ENCODE results near the gene RPL13A.

Gene RPL13A

GRCh38 chr19:49499030-49499670 lies 11.7 kb downstream of the RPL13A start:
- no peak overlapping the region for H3K4me3 ChIP-seq (ENCODE audit: low read depth in 1 of 2, low read length in 1 of 2)
- peak overlapping the region; percentile 75 for H3K27ac ChIP-seq
- TF ChIP-seq, protein P1, sequence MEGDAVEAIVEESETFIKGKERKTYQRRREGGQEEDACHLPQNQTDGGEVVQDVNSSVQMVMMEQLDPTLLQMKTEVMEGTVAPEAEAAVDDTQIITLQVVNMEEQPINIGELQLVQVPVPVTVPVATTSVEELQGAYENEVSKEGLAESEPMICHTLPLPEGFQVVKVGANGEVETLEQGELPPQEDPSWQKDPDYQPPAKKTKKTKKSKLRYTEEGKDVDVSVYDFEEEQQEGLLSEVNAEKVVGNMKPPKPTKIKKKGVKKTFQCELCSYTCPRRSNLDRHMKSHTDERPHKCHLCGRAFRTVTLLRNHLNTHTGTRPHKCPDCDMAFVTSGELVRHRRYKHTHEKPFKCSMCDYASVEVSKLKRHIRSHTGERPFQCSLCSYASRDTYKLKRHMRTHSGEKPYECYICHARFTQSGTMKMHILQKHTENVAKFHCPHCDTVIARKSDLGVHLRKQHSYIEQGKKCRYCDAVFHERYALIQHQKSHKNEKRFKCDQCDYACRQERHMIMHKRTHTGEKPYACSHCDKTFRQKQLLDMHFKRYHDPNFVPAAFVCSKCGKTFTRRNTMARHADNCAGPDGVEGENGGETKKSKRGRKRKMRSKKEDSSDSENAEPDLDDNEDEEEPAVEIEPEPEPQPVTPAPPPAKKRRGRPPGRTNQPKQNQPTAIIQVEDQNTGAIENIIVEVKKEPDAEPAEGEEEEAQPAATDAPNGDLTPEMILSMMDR (IDR thresholded peaks at IDR 0.05), result no peak
- H3K27me3 ChIP-seq, result peaks cover 7% of the 10 kb centered on the region
- peaks cover 25% of the 10 kb centered on the region for H3K36me3 ChIP-seq
- peaks cover 45 to 53% of the 10 kb centered on the region in 2 experiments for H3K4me1 ChIP-seq (ENCODE audit: control insufficient read depth in 1 of 2, insufficient read depth in 1 of 2, low read depth in 1 of 2, low read length in 1 of 2)
- H3K9me3 ChIP-seq, result no peaks in the 10 kb centered on the region

DNA sequence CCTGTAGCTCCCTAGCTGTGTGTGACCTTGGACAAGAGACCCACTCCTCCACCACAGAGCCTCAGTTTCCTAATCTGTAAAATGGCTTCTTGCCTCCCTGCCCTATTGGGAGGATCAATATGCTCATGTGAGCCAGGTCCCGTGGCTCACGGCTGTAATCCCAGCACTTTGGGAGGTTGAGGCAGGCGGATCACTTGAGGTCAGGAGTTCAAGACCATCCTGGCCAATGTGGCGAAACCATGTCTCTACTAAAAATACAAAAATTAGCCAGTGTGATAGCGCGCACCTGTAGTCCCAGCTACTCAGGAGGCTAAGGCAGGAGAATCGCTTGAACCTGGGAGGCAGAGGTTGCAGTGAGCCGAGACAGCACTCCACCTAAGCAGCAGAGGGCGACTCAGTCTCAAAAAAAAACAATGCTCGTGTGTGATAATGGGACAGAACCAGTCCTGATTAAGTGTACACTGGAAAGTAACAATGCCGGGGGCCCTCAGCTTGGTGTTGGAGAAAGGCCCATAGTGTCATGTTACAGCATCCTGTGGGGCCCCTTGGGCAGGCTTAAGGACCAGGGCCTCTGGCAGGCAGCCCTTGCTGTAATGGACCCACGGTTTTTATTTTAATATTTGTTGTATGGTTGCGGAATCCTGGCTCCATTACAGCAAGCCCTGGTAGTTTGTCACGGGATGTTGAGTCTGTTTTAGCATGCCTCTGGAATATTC lies 15.6 kb downstream of the RPL13A start:
- TF ChIP-seq, protein P1 (IDR thresholded peaks at IDR 0.05), result no peak
- no peak overlapping the region for H3K4me3 ChIP-seq (ENCODE audit: low read depth in 1 of 2, low read length in 1 of 2)
- H3K27ac ChIP-seq, result no peak overlapping the region
- peaks cover 31 to 39% of the 10 kb centered on the region in 2 experiments for H3K4me1 ChIP-seq (ENCODE audit: control insufficient read depth in 1 of 2, insufficient read depth in 1 of 2, low read depth in 1 of 2, low read length in 1 of 2)
- H3K36me3 ChIP-seq, result peaks cover 18% of the 10 kb centered on the region
- no peaks in the 10 kb centered on the region for H3K9me3 ChIP-seq
- H3K27me3 ChIP-seq, result peaks cover 7% of the 10 kb centered on the region

DNA sequence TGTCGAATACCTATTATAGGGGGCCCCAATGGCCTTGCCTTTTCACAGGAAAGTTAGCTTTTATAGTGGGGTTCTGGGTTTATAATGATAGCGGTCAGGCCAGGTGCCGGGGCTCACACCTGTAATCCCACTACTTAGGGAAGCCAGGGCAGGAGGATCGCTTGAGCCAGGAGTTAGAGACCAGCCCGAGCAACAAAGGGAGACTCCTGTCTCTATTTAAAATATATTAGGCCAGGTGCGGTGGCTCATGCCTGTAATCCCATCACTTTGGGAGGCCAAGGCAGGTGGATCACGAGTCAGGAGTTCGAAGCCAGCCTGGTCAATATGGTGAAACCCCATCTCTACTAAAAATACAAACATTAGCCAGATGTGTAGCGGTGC lies 16.2 kb downstream of the RPL13A start:
- TF ChIP-seq, protein P1 (IDR thresholded peaks at IDR 0.05), result no peak
- Histone ChIP-seq H3K4me3 (ENCODE audit: low read depth in 1 of 2, low read length in 1 of 2) (no peak overlapping the region), H3K9me3 (no peaks in the 10 kb centered on the region), H3K36me3 (peaks cover 13% of the 10 kb centered on the region), H3K27ac (no peak overlapping the region), H3K4me1 (ENCODE audit: control insufficient read depth in 1 of 2, insufficient read depth in 1 of 2, low read depth in 1 of 2, low read length in 1 of 2) (peaks cover 31 to 39% of the 10 kb centered on the region in 2 experiments), H3K27me3 (peaks cover 7% of the 10 kb centered on the region)

- H3K27me3 ChIP-seq, result no peaks in the 10 kb centered on the region
- H3K27ac ChIP-seq, result peak overlapping the region; percentile 50
- H3K4me3 ChIP-seq (ENCODE audit: low read depth in 1 of 2, low read length in 1 of 2), result peak overlapping the region in 1 of 2 experiments; percentile 12
- H3K4me1 ChIP-seq (ENCODE audit: control insufficient read depth in 1 of 2, insufficient read depth in 1 of 2, low read depth in 1 of 2, low read length in 1 of 2), result peaks cover 11 to 17% of the 10 kb centered on the region in 2 experiments
- no peaks in the 10 kb centered on the region for H3K9me3 ChIP-seq
- TF ChIP-seq, protein P1 (IDR thresholded peaks at IDR 0.05), result peak; percentile 84
- H3K36me3 ChIP-seq, result no peaks in the 10 kb centered on the region
Measured at GRCh38 chr19:49506575-49507105, 19.2 kb downstream of the RPL13A start.

- TF ChIP-seq, protein P1 (IDR thresholded peaks at IDR 0.05), result no peak
- Histone ChIP-seq H3K27me3 (no peaks in the 10 kb centered on the region), H3K9me3 (no peaks in the 10 kb centered on the region), H3K4me3 (ENCODE audit: low read depth in 1 of 2, low read length in 1 of 2) (no peak overlapping the region), H3K4me1 (ENCODE audit: control insufficient read depth in 1 of 2, insufficient read depth in 1 of 2, low read depth in 1 of 2, low read length in 1 of 2) (peaks cover 20 to 23% of the 10 kb centered on the region in 2 experiments), H3K36me3 (no peaks in the 10 kb centered on the region), H3K27ac (no peak overlapping the region)
Measured at GRCh38 chr19:49507803-49508494, 20.5 kb downstream of the RPL13A start.
